ENCODE measurements around the gene ZNF692.

Gene ZNF692

GRCh38 chr1:248892590-248892989, 33.7 kb upstream of the ZNF692 start:
- TF ChIP-seq REST (IDR thresholded peaks at IDR 0.05; ENCODE audit: insufficient read depth in 1 of 2, low read depth in 2 of 2, low read length in 2 of 2), result no peak
- TF ChIP-seq FOXP2 (optimal IDR thresholded peaks at IDR 0.05; ENCODE audit: borderline replicate concordance, extremely low read depth, extremely low read length, insufficient read depth), result no peak
- TF ChIP-seq SIN3A (IDR thresholded peaks at IDR 0.05; ENCODE audit: borderline replicate concordance, insufficient read depth, low read length), result no peak
- TF ChIP-seq POLR2AphosphoS5 (IDR thresholded peaks at IDR 0.05; ENCODE audit: low read depth, low read length), result no peak
- TF ChIP-seq TAF1 (IDR thresholded peaks at IDR 0.05; ENCODE audit: borderline replicate concordance, insufficient read depth, low read length), result no peak

GRCh38 chr1:248891758-248892157, 32.9 kb upstream of the ZNF692 start:
- TF ChIP-seq TAF1 (IDR thresholded peaks at IDR 0.05; ENCODE audit: borderline replicate concordance, insufficient read depth, low read length), result no peak

GRCh38 chr1:248890549-248891498, 31.9 kb upstream of the ZNF692 start:
- TF ChIP-seq POLR2AphosphoS5 (IDR thresholded peaks at IDR 0.05; ENCODE audit: low read depth, low read length) (no peak), FOXP2 (optimal IDR thresholded peaks at IDR 0.05; ENCODE audit: borderline replicate concordance, extremely low read depth, extremely low read length, insufficient read depth) (no peak), SIN3A (IDR thresholded peaks at IDR 0.05; ENCODE audit: borderline replicate concordance, insufficient read depth, low read length) (no peak), TAF1 (IDR thresholded peaks at IDR 0.05; ENCODE audit: borderline replicate concordance, insufficient read depth, low read length) (no peak), REST (IDR thresholded peaks at IDR 0.05; ENCODE audit: insufficient read depth in 1 of 2, low read depth in 2 of 2, low read length in 2 of 2) (no peak)

- no peak for TF ChIP-seq SIN3A (IDR thresholded peaks at IDR 0.05; ENCODE audit: borderline replicate concordance, insufficient read depth, low read length)
- TF ChIP-seq REST (IDR thresholded peaks at IDR 0.05; ENCODE audit: insufficient read depth in 1 of 2, low read depth in 2 of 2, low read length in 2 of 2), result no peak
- TF ChIP-seq TAF1 (IDR thresholded peaks at IDR 0.05; ENCODE audit: borderline replicate concordance, insufficient read depth, low read length), result no peak
- TF ChIP-seq POLR2AphosphoS5 (IDR thresholded peaks at IDR 0.05; ENCODE audit: low read depth, low read length), result no peak
- no peak for TF ChIP-seq FOXP2 (optimal IDR thresholded peaks at IDR 0.05; ENCODE audit: borderline replicate concordance, extremely low read depth, extremely low read length, insufficient read depth)
Observed at GRCh38 chr1:248886237-248886895, 27.5 kb upstream of the ZNF692 start.

- TF ChIP-seq SIN3A (IDR thresholded peaks at IDR 0.05; ENCODE audit: borderline replicate concordance, insufficient read depth, low read length), result no peak
- TF ChIP-seq REST (IDR thresholded peaks at IDR 0.05; ENCODE audit: insufficient read depth in 1 of 2, low read depth in 2 of 2, low read length in 2 of 2), result no peak
- no peak for TF ChIP-seq TAF1 (IDR thresholded peaks at IDR 0.05; ENCODE audit: borderline replicate concordance, insufficient read depth, low read length)
- no peak for TF ChIP-seq POLR2AphosphoS5 (IDR thresholded peaks at IDR 0.05; ENCODE audit: low read depth, low read length)
- TF ChIP-seq FOXP2 (optimal IDR thresholded peaks at IDR 0.05; ENCODE audit: borderline replicate concordance, extremely low read depth, extremely low read length, insufficient read depth), result no peak
Observed at GRCh38 chr1:248885646-248886045, 26.8 kb upstream of the ZNF692 start.
